Measurements from ENCODE around the gene RPAIN.

Gene RPAIN

GRCh38 chr17:5380491-5381135, 39.4 kb upstream of the RPAIN start:
- DNase-seq (ENCODE audit: extremely low spot score), result no peak
- ChIA-PET CTCF (interaction anchor here (0.8 kb wide), 1 partner anchor 903 kb away, joined by 5 read pairs; no protein-coding TSS in a partner anchor), POLR2A (interaction anchor here (1.1 kb wide), 1 partner anchor 11 kb away, joined by 3 read pairs; no protein-coding TSS in a partner anchor)
- TF ChIP-seq ARNT (IDR thresholded peaks at IDR 0.05) (no peak), FOXK2 (IDR thresholded peaks at IDR 0.05) (no peak), SUZ12 (IDR thresholded peaks at IDR 0.05) (no peak), FOXM1 (IDR thresholded peaks at IDR 0.05; ENCODE audit: borderline replicate concordance) (no peak), ZNF384 (IDR thresholded peaks at IDR 0.05) (no peak), SP1 (IDR thresholded peaks at IDR 0.05) (no peak)

GRCh38 chr17:5381542-5381941, 38.4 kb upstream of the RPAIN start:
- CTCF ChIA-PET, result no interaction called here
- DNase-seq (ENCODE audit: extremely low spot score), result no peak
- POLR2A ChIA-PET, result interaction anchor here (1.1 kb wide), 1 partner anchor 10 kb away, joined by 3 read pairs; no protein-coding TSS in a partner anchor
- no peak for TF ChIP-seq NFRKB (IDR thresholded peaks at IDR 0.05)
- no peak for TF ChIP-seq PKNOX1 (IDR thresholded peaks at IDR 0.05)
- TF ChIP-seq TARDBP (IDR thresholded peaks at IDR 0.05), result no peak
- no peak for TF ChIP-seq LEF1 (IDR thresholded peaks at IDR 0.05; ENCODE audit: borderline replicate concordance)
- no peak for TF ChIP-seq FOXK2 (IDR thresholded peaks at IDR 0.05)
- no peak for TF ChIP-seq SP1 (IDR thresholded peaks at IDR 0.05)
- TF ChIP-seq ELF4 (IDR thresholded peaks at IDR 0.05), result no peak
- TF ChIP-seq BHLHE40 (IDR thresholded peaks at IDR 0.05; ENCODE audit: borderline replicate concordance), result no peak
- TF ChIP-seq ZNF384 (IDR thresholded peaks at IDR 0.05), result no peak
- no peak for TF ChIP-seq SUZ12 (IDR thresholded peaks at IDR 0.05)
- TF ChIP-seq L3MBTL2 (conservative IDR thresholded peaks at IDR 0.05), result no peak
- TF ChIP-seq FOXA1 (IDR thresholded peaks at IDR 0.05), result no peak
- no peak for TF ChIP-seq FOXM1 (IDR thresholded peaks at IDR 0.05; ENCODE audit: borderline replicate concordance)
- TF ChIP-seq ARNT (IDR thresholded peaks at IDR 0.05), result no peak
- TF ChIP-seq CTBP1 (IDR thresholded peaks at IDR 0.05; ENCODE audit: borderline replicate concordance), result no peak
- TF ChIP-seq HDGF (IDR thresholded peaks at IDR 0.05; ENCODE audit: borderline replicate concordance), result no peak

- no peak for DNase-seq (ENCODE audit: extremely low spot score)
- TF ChIP-seq LEF1 (IDR thresholded peaks at IDR 0.05; ENCODE audit: borderline replicate concordance) (no peak), ELF4 (IDR thresholded peaks at IDR 0.05) (no peak), ZNF384 (IDR thresholded peaks at IDR 0.05) (no peak), FOXM1 (IDR thresholded peaks at IDR 0.05; ENCODE audit: borderline replicate concordance) (no peak), TARDBP (IDR thresholded peaks at IDR 0.05) (no peak), ARNT (IDR thresholded peaks at IDR 0.05) (no peak), FOXK2 (IDR thresholded peaks at IDR 0.05) (no peak), L3MBTL2 (conservative IDR thresholded peaks at IDR 0.05) (no peak), SUZ12 (IDR thresholded peaks at IDR 0.05) (no peak), BHLHE40 (IDR thresholded peaks at IDR 0.05; ENCODE audit: borderline replicate concordance) (no peak)
- CTCF ChIA-PET, result no interaction called here
- POLR2A ChIA-PET, result interaction anchor here (1.0 to 1.4 kb wide), 2 partner anchors 10 to 28 kb away, joined by 3 to 5 read pairs; partner anchors contain the start of genes NUP88 and RPAIN
Observed at GRCh38 chr17:5391678-5392077, 28.3 kb upstream of the RPAIN start.

GRCh38 chr17:5396612-5397011, 23.4 kb upstream of the RPAIN start:
- CTCF ChIA-PET, result no interaction called here
- POLR2A ChIA-PET, result interaction anchor here (0.6 kb wide), 1 partner anchor 9 kb away, joined by 3 read pairs; no protein-coding TSS in a partner anchor
- no peak for TF ChIP-seq FOXA1 (IDR thresholded peaks at IDR 0.05)
- no peak for TF ChIP-seq PKNOX1 (IDR thresholded peaks at IDR 0.05)
- TF ChIP-seq L3MBTL2 (conservative IDR thresholded peaks at IDR 0.05), result no peak
- TF ChIP-seq FOXM1 (IDR thresholded peaks at IDR 0.05; ENCODE audit: borderline replicate concordance), result no peak
- no peak for TF ChIP-seq FOXK2 (IDR thresholded peaks at IDR 0.05)
- TF ChIP-seq TARDBP (IDR thresholded peaks at IDR 0.05), result no peak
- TF ChIP-seq ELF4 (IDR thresholded peaks at IDR 0.05), result no peak
- TF ChIP-seq HDGF (IDR thresholded peaks at IDR 0.05; ENCODE audit: borderline replicate concordance), result no peak
- no peak for TF ChIP-seq BHLHE40 (IDR thresholded peaks at IDR 0.05; ENCODE audit: borderline replicate concordance)
- TF ChIP-seq CTBP1 (IDR thresholded peaks at IDR 0.05; ENCODE audit: borderline replicate concordance), result no peak
- no peak for TF ChIP-seq SP1 (IDR thresholded peaks at IDR 0.05)
- no peak for TF ChIP-seq ARNT (IDR thresholded peaks at IDR 0.05)
- no peak for TF ChIP-seq ZNF384 (IDR thresholded peaks at IDR 0.05)
- no peak for TF ChIP-seq LEF1 (IDR thresholded peaks at IDR 0.05; ENCODE audit: borderline replicate concordance)
- no peak for TF ChIP-seq SUZ12 (IDR thresholded peaks at IDR 0.05)
- no peak for TF ChIP-seq NFRKB (IDR thresholded peaks at IDR 0.05)
- DNase-seq (ENCODE audit: extremely low spot score), result no peak

GRCh38 chr17:5399767-5400166, 20.2 kb upstream of the RPAIN start:
- no peak for TF ChIP-seq TARDBP (IDR thresholded peaks at IDR 0.05)
- TF ChIP-seq PKNOX1 (IDR thresholded peaks at IDR 0.05), result no peak
- TF ChIP-seq FOXA1 (IDR thresholded peaks at IDR 0.05), result no peak
- TF ChIP-seq HDGF (IDR thresholded peaks at IDR 0.05; ENCODE audit: borderline replicate concordance), result no peak
- TF ChIP-seq SUZ12 (IDR thresholded peaks at IDR 0.05), result no peak
- no peak for TF ChIP-seq L3MBTL2 (conservative IDR thresholded peaks at IDR 0.05)
- no peak for TF ChIP-seq SP1 (IDR thresholded peaks at IDR 0.05)
- no peak for TF ChIP-seq NFRKB (IDR thresholded peaks at IDR 0.05)
- TF ChIP-seq ZNF384 (IDR thresholded peaks at IDR 0.05), result no peak
- TF ChIP-seq FOXM1 (IDR thresholded peaks at IDR 0.05; ENCODE audit: borderline replicate concordance), result no peak
- no peak for TF ChIP-seq ELF4 (IDR thresholded peaks at IDR 0.05)
- TF ChIP-seq BHLHE40 (IDR thresholded peaks at IDR 0.05; ENCODE audit: borderline replicate concordance), result no peak
- no peak for TF ChIP-seq LEF1 (IDR thresholded peaks at IDR 0.05; ENCODE audit: borderline replicate concordance)
- TF ChIP-seq FOXK2 (IDR thresholded peaks at IDR 0.05), result no peak
- TF ChIP-seq CTBP1 (IDR thresholded peaks at IDR 0.05; ENCODE audit: borderline replicate concordance), result no peak
- DNase-seq (ENCODE audit: extremely low spot score), result no peak
- ChIA-PET CTCF (no interaction called here), POLR2A (no interaction called here)
